ENCODE data around the gene SUCLA2. TPM values are rescaled to one million over a fixed set of nuclear protein-coding genes. Genes with fewer than 3 reads are reported as not detected.

The SUCLA2 gene
- total and polyA plus RNA-seq, 3 experiments from 2014 or later: 33.4 to 52.3 (median 49.8) TPM

DNA sequence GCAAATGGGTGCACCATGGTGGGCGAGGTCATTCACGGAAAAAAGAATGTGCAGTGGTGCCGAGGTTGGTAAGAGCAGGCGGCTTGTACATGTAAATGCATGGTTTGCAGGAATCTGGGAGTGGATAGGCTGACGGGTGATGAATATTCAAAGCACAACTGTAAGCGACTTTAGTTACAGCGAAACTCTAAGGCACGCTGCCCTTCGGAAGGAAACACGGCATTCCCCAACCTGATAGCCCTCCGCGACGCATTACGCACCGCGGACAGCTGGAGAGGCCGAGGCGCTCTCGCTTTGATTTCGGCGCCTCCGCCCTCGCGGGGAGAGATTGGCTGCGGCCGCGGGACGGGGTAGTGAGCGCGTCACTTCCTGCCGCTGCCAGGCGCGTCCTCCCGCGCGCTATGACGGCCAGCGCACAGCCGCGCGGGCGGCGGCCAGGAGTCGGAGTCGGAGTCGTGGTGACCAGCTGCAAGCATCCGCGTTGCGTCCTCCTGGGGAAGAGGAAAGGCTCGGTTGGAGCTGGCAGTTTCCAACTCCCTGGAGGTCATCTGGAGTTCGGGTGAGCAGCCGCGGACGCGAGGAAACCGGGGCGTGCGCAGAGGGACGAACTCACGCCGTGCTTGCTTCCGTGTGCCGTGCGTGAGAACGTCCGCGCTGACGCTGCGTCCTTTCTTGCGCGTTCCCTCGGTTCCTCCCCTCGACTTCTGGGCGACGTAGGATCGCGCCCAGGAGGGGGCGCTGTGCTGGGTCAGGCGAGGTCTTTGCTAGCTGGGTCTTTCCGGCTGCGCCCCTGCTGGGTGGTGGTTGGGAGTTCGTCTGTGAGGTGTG, 36.5 kb upstream of the SUCLA2 start, which contains the start of gene NUDT15:
TSS of gene NUDT15 (plus strand) at position 381 of the 828 bp plus-strand sequence. CDS start at position 402, 21 bp downstream.
- peak within 1 kb of the TSS; percentile 94 to 100 (median 98) for H3K27ac Mint-ChIP-seq
- no peaks in the 10 kb centered on the region for H3K27me3 ChIP-seq (ENCODE audit: insufficient read depth, low read length, poor library complexity, severe bottlenecking)
- peaks cover 0 to 4% of the 10 kb centered on the region in 2 donors for H3K27me3 Mint-ChIP-seq
- peak within 1 kb of the TSS; percentile 92 to 97 (median 95) for H3K4me3 Mint-ChIP-seq
- H3K9me3 ChIP-seq (ENCODE audit: low read length): no peaks in the 10 kb centered on the region
- no peaks in the 10 kb centered on the region for H3K36me3 ChIP-seq (ENCODE audit: insufficient read depth, low read length)
- peaks cover 18% of the 10 kb centered on the region for H3K4me1 ChIP-seq (ENCODE audit: insufficient read depth, low read length)
- H3K27ac ChIP-seq (ENCODE audit: low read depth, low read length): peak within 1 kb of the TSS; percentile 98
- ChIA-PET POLR2A (interaction anchor here (0.6 to 2.3 kb wide), 11 partner anchors 9 to 1653 kb away, joined by 3 to 13 read pairs (median 4); partner anchors contain the start of genes FNDC3A, ITM2B, MED4 and RB1), CTCF (interaction anchor here (0.7 to 4.7 kb wide), 24 partner anchors 9 to 780 kb away, joined by 3 to 39 read pairs (median 4); partner anchors contain the start of genes ITM2B, MED4 and RB1)
- peak within 1 kb of the TSS; percentile 87 for H3K4me3 ChIP-seq (ENCODE audit: low read length)
- peak; percentile 92 to 97 (median 96) for DNase-seq
- H3K4me1 Mint-ChIP-seq: peaks cover 24 to 42% (median 35%) of the 10 kb centered on the region in 3 donors
- H3K9me3 Mint-ChIP-seq: peaks cover 0 to 3% (median 0%) of the 10 kb centered on the region in 5 donors
- peaks cover 0 to 36% (median 11%) of the 10 kb centered on the region in 3 donors for H3K36me3 Mint-ChIP-seq

DNA sequence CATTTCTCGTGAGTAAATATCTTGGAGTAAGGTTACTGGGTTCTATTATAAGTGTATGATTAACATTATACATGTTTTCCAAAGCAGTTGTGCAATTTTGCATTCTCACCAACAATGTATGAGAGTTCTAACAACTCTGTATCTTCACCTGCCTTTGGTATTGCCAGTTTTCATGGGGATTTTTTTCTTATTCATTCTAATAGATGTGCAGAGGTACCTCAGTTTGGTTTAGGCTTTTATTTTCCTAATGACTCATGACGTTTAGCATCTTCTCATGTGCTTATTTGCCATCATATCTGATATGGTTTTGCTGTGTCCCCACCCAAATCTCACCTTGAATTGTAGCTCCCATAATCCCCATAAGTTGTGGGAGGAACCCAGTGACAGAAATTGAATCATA, 28.8 kb upstream of the SUCLA2 start:
- peaks cover 2 to 18% (median 4%) of the 10 kb centered on the region in 3 donors for H3K4me1 Mint-ChIP-seq
- H3K27ac Mint-ChIP-seq: no peak overlapping the region
- Histone ChIP-seq H3K4me1 (ENCODE audit: insufficient read depth, low read length) (no peaks in the 10 kb centered on the region), H3K36me3 (ENCODE audit: insufficient read depth, low read length) (no peaks in the 10 kb centered on the region), H3K27ac (ENCODE audit: low read depth, low read length) (no peak overlapping the region), H3K27me3 (ENCODE audit: insufficient read depth, low read length, poor library complexity, severe bottlenecking) (no peaks in the 10 kb centered on the region), H3K9me3 (ENCODE audit: low read length) (no peaks in the 10 kb centered on the region), H3K4me3 (ENCODE audit: low read length) (no peak overlapping the region)
- peaks cover 0 to 8% (median 0%) of the 10 kb centered on the region in 5 donors for H3K9me3 Mint-ChIP-seq
- no peak for DNase-seq
- peaks cover 15 to 27% (median 24%) of the 10 kb centered on the region in 3 donors for H3K36me3 Mint-ChIP-seq
- H3K27me3 Mint-ChIP-seq: no peaks in the 10 kb centered on the region
- H3K4me3 Mint-ChIP-seq: no peak overlapping the region
- CTCF ChIA-PET: no interaction called here
- POLR2A ChIA-PET: no interaction called here

- CTCF ChIA-PET: interaction anchor here (1.5 kb wide), 1 partner anchor 10 kb away, joined by 7 read pairs; the partner anchor contains the start of gene NUDT15
- POLR2A ChIA-PET: interaction anchor here (1.7 kb wide), 1 partner anchor 9 kb away, joined by 4 read pairs; the partner anchor contains the start of gene NUDT15
Observed at GRCh38 chr13:48028066-48028465, 27.0 kb upstream of the SUCLA2 start.

GRCh38 chr13:48019796-48020195, 18.7 kb upstream of the SUCLA2 start:
- H3K9me3 ChIP-seq (ENCODE audit: low read length): no peaks in the 10 kb centered on the region
- no peak overlapping the region for H3K27ac ChIP-seq (ENCODE audit: low read depth, low read length)
- ChIA-PET POLR2A (no interaction called here), CTCF (no interaction called here)
- Mint-ChIP-seq H3K4me1 (peaks cover 2 to 9% (median 6%) of the 10 kb centered on the region in 3 donors), H3K27ac (no peak overlapping the region), H3K4me3 (no peak overlapping the region), H3K9me3 (peaks cover 0 to 2% (median 0%) of the 10 kb centered on the region in 5 donors), H3K36me3 (peaks cover 7 to 22% (median 9%) of the 10 kb centered on the region in 3 donors), H3K27me3 (no peaks in the 10 kb centered on the region)
- no peaks in the 10 kb centered on the region for H3K36me3 ChIP-seq (ENCODE audit: insufficient read depth, low read length)
- H3K27me3 ChIP-seq (ENCODE audit: insufficient read depth, low read length, poor library complexity, severe bottlenecking): no peaks in the 10 kb centered on the region
- no peaks in the 10 kb centered on the region for H3K4me1 ChIP-seq (ENCODE audit: insufficient read depth, low read length)
- no peak overlapping the region for H3K4me3 ChIP-seq (ENCODE audit: low read length)
- no peak for DNase-seq

More at GRCh38 chr13:48028066-48028465, 27.0 kb upstream of the SUCLA2 start:
- Mint-ChIP-seq H3K4me1 (peaks cover 0 to 7% (median 4%) of the 10 kb centered on the region in 3 donors), H3K4me3 (no peak overlapping the region), H3K36me3 (peaks cover 15 to 22% (median 21%) of the 10 kb centered on the region in 3 donors), H3K27me3 (no peaks in the 10 kb centered on the region), H3K9me3 (peaks cover 0 to 8% (median 0%) of the 10 kb centered on the region in 5 donors), H3K27ac (no peak overlapping the region)
- no peaks in the 10 kb centered on the region for H3K36me3 ChIP-seq (ENCODE audit: insufficient read depth, low read length)
- no peak overlapping the region for H3K27ac ChIP-seq (ENCODE audit: low read depth, low read length)
- no peaks in the 10 kb centered on the region for H3K4me1 ChIP-seq (ENCODE audit: insufficient read depth, low read length)
- no peak overlapping the region for H3K4me3 ChIP-seq (ENCODE audit: low read length)
- no peaks in the 10 kb centered on the region for H3K27me3 ChIP-seq (ENCODE audit: insufficient read depth, low read length, poor library complexity, severe bottlenecking)
- no peak for DNase-seq
- no peaks in the 10 kb centered on the region for H3K9me3 ChIP-seq (ENCODE audit: low read length)

DNA sequence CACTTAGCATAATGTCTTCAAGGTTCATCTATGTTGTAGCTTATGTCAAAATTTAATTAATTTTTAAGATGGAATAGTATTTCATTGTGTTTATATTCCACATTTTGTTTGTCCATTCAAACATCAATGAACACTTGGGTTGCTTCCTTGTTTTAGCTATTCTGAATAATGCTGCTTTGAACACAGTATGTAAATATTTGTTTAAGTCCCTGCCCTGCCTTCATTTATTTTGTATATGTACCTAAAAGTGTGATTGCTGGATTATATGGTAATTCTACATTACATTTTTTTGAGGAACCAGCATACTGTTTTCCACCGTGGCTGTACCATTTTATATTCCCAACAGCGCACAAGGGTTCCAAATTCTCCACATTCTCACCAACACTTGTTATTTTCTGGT, 17.6 kb upstream of the SUCLA2 start:
- H3K36me3 Mint-ChIP-seq: peaks cover 10 to 27% (median 16%) of the 10 kb centered on the region in 3 donors
- CTCF ChIA-PET: interaction anchor here (1.0 kb wide), 1 partner anchor 19 kb away, joined by 3 read pairs; the partner anchor contains the start of gene NUDT15

GRCh38 chr13:48014359-48014758, 13.3 kb upstream of the SUCLA2 start:
- Histone ChIP-seq H3K9me3 (ENCODE audit: low read length) (no peaks in the 10 kb centered on the region), H3K27ac (ENCODE audit: low read depth, low read length) (no peak overlapping the region), H3K36me3 (ENCODE audit: insufficient read depth, low read length) (no peaks in the 10 kb centered on the region), H3K4me1 (ENCODE audit: insufficient read depth, low read length) (no peaks in the 10 kb centered on the region), H3K4me3 (ENCODE audit: low read length) (no peak overlapping the region), H3K27me3 (ENCODE audit: insufficient read depth, low read length, poor library complexity, severe bottlenecking) (no peaks in the 10 kb centered on the region)
- Mint-ChIP-seq H3K4me3 (peak overlapping the region in 1 of 7 donors; percentile 51), H3K9me3 (peaks cover 0 to 2% (median 0%) of the 10 kb centered on the region in 5 donors), H3K27me3 (no peaks in the 10 kb centered on the region), H3K36me3 (peaks cover 8 to 21% (median 11%) of the 10 kb centered on the region in 3 donors), H3K27ac (peak overlapping the region in 1 of 8 donors; percentile 31), H3K4me1 (peaks cover 0 to 2% (median 0%) of the 10 kb centered on the region in 3 donors)
- DNase-seq: no peak
- ChIA-PET CTCF (interaction anchor here (1.5 to 1.6 kb wide), 2 partner anchors 19 to 23 kb away, joined by 3 to 7 read pairs; partner anchors contain the start of gene NUDT15), POLR2A (interaction anchor here (0.5 kb wide), 1 partner anchor 160 kb away, joined by 3 read pairs; no protein-coding TSS in a partner anchor)

More for the DNA sequence above, 17.6 kb upstream of the SUCLA2 start:
- no peak overlapping the region for H3K27ac Mint-ChIP-seq
- Histone ChIP-seq H3K4me1 (ENCODE audit: insufficient read depth, low read length) (no peaks in the 10 kb centered on the region), H3K36me3 (ENCODE audit: insufficient read depth, low read length) (no peaks in the 10 kb centered on the region), H3K9me3 (ENCODE audit: low read length) (no peaks in the 10 kb centered on the region), H3K4me3 (ENCODE audit: low read length) (no peak overlapping the region), H3K27ac (ENCODE audit: low read depth, low read length) (no peak overlapping the region), H3K27me3 (ENCODE audit: insufficient read depth, low read length, poor library complexity, severe bottlenecking) (no peaks in the 10 kb centered on the region)
- DNase-seq: no peak
- peaks cover 2 to 6% (median 5%) of the 10 kb centered on the region in 3 donors for H3K4me1 Mint-ChIP-seq
- peaks cover 0 to 2% (median 0%) of the 10 kb centered on the region in 5 donors for H3K9me3 Mint-ChIP-seq
- POLR2A ChIA-PET: no interaction called here
- H3K27me3 Mint-ChIP-seq: no peaks in the 10 kb centered on the region
- H3K4me3 Mint-ChIP-seq: no peak overlapping the region

DNA sequence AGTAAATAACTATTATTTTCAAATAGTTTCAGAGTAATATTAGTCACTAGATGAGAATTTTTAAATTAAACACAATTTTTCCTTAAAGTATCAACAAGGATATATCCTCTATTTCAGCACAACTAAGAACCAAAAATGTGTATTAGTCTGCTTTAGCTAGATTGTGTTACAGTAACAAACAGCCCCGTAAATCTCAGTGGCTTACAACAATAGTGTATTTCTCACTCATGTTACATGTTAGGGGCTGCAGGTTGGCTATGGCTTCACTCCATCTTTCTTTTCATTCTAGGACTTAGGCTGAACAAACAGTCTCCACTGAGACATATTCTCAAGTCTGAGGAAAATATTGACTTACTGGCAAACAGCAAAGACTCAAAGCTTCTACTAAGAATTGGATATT, 11.6 kb upstream of the SUCLA2 start:
- Mint-ChIP-seq H3K4me3 (no peak overlapping the region), H3K27me3 (no peaks in the 10 kb centered on the region), H3K9me3 (no peaks in the 10 kb centered on the region), H3K36me3 (peaks cover 5 to 21% (median 20%) of the 10 kb centered on the region in 3 donors), H3K27ac (no peak overlapping the region), H3K4me1 (peaks cover 0 to 7% (median 0%) of the 10 kb centered on the region in 3 donors)
- Histone ChIP-seq H3K27me3 (ENCODE audit: insufficient read depth, low read length, poor library complexity, severe bottlenecking) (no peaks in the 10 kb centered on the region), H3K36me3 (ENCODE audit: insufficient read depth, low read length) (no peaks in the 10 kb centered on the region), H3K4me3 (ENCODE audit: low read length) (no peak overlapping the region), H3K27ac (ENCODE audit: low read depth, low read length) (no peak overlapping the region), H3K4me1 (ENCODE audit: insufficient read depth, low read length) (no peaks in the 10 kb centered on the region), H3K9me3 (ENCODE audit: low read length) (no peaks in the 10 kb centered on the region)
- DNase-seq: no peak
- POLR2A ChIA-PET: no interaction called here
- CTCF ChIA-PET: interaction anchor here (1.2 kb wide), 1 partner anchor 25 kb away, joined by 3 read pairs; the partner anchor contains the start of gene NUDT15
